ENCODE data around the gene ZBP1. TPM values are rescaled to one million over a fixed set of nuclear protein-coding genes. Genes with fewer than 3 reads are reported as not detected.

Gene ZBP1
- total and polyA plus RNA-seq, 5 donors, result 0.16 to 0.38 (median 0.23) TPM; not detected in 2

DNA sequence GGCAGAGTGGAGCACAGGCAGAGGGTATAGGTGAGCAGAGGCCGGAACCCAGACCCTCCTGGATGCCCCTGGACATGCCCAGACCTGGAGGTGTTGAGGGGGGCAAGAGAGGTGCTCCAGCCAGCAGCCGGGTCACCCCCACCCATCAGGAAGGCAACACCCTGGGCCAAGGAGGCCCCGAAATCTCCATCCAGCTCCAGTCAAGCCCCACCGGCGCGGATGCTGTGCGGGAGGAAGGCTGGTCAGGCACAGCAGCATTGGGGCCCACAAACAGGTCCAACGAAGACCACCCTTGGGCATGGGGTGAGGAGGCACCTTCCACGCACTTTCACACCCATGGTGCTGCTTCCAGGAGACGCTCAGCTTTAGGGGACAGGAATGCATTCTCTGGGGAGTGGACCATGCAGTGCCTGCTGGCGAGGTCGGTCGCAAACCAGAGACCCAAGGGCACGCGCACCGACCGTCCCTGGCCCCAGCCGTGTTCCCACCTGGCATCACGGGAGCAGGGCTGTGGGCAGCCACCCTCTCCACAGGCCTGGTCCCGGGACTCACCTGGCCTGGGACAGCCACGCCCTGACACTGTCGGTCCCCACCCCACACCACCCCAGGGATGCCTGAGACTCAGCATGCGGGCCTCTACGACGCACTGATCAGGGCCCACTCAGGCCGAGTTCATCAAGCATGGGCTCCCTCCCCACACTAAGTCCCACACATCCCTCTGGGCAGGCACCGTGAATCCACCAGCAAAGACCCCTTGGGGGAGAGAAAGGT lies 43.6 kb upstream of the ZBP1 start:
- H3K4me3 ChIP-seq (ENCODE audit: low read length), result no peak overlapping the region
- no peaks in the 10 kb centered on the region for H3K27me3 ChIP-seq (ENCODE audit: control insufficient read depth, insufficient read depth)
- intact Hi-C loops (cut with DNase I), result no loop called here
- peak in 1 of 2 donors; percentile 4 for ATAC-seq
- no peaks in the 10 kb centered on the region for H3K9me3 ChIP-seq (ENCODE audit: control insufficient read depth, low read length)
- H3K27ac ChIP-seq (ENCODE audit: low read length), result no peak overlapping the region
- no peaks in the 10 kb centered on the region for H3K4me1 ChIP-seq (ENCODE audit: control insufficient read depth, insufficient read depth, low read length)
- peak in 2 of 3 donors; percentile 13 to 50 for DNase-seq
- WGBS, result 94% methylated on average over 27 of the region's 27 CpGs

- intact Hi-C loops (cut with DNase I), result no loop called here
- 92% methylated on average over 9 of the region's 9 CpGs for WGBS
- Histone ChIP-seq H3K4me3 (ENCODE audit: low read length) (no peak overlapping the region), H3K27me3 (ENCODE audit: control insufficient read depth, insufficient read depth) (no peaks in the 10 kb centered on the region), H3K27ac (ENCODE audit: low read length) (no peak overlapping the region), H3K4me1 (ENCODE audit: control insufficient read depth, insufficient read depth, low read length) (no peaks in the 10 kb centered on the region), H3K9me3 (ENCODE audit: control insufficient read depth, low read length) (no peaks in the 10 kb centered on the region)
- ATAC-seq, result no peak
- DNase-seq, result peak in 2 of 3 donors; percentile 6 to 14
These were observed 43.0 kb upstream of the ZBP1 start for GRCh38 chr20:57663241-57663640.

- no peaks in the 10 kb centered on the region for H3K9me3 ChIP-seq (ENCODE audit: control insufficient read depth, low read length)
- DNase-seq (peak; percentile 8 to 48 (median 31)), ATAC-seq (no peak)
- H3K4me1 ChIP-seq (ENCODE audit: control insufficient read depth, insufficient read depth, low read length), result no peaks in the 10 kb centered on the region
- WGBS, result 79% methylated on average over 21 of the region's 21 CpGs
- no peak overlapping the region for H3K27ac ChIP-seq (ENCODE audit: low read length)
- intact Hi-C loops (cut with DNase I), result no loop called here
- no peaks in the 10 kb centered on the region for H3K27me3 ChIP-seq (ENCODE audit: control insufficient read depth, insufficient read depth)
- no peak overlapping the region for H3K4me3 ChIP-seq (ENCODE audit: low read length)
These were observed 42.4 kb upstream of the ZBP1 start for GRCh38 chr20:57662456-57663240.

- intact Hi-C loops (cut with DNase I), result no loop called here
- WGBS, result 90% methylated on average over 26 of the region's 26 CpGs
- Histone ChIP-seq H3K4me1 (ENCODE audit: control insufficient read depth, insufficient read depth, low read length) (no peaks in the 10 kb centered on the region), H3K4me3 (ENCODE audit: low read length) (no peak overlapping the region), H3K27me3 (ENCODE audit: control insufficient read depth, insufficient read depth) (no peaks in the 10 kb centered on the region), H3K27ac (ENCODE audit: low read length) (no peak overlapping the region), H3K9me3 (ENCODE audit: control insufficient read depth, low read length) (no peaks in the 10 kb centered on the region)
- DNase-seq, result peak in 1 of 3 donors; percentile 23
- ATAC-seq, result no peak
These were observed 41.7 kb upstream of the ZBP1 start for GRCh38 chr20:57661746-57662455.

GRCh38 chr20:57660922-57661745 lies 40.9 kb upstream of the ZBP1 start:
- intact Hi-C loops (cut with DNase I), result no loop called here
- H3K4me1 ChIP-seq (ENCODE audit: control insufficient read depth, insufficient read depth, low read length), result no peaks in the 10 kb centered on the region
- no peak overlapping the region for H3K27ac ChIP-seq (ENCODE audit: low read length)
- 79% methylated on average over 31 of the region's 31 CpGs for WGBS
- no peak overlapping the region for H3K4me3 ChIP-seq (ENCODE audit: low read length)
- H3K27me3 ChIP-seq (ENCODE audit: control insufficient read depth, insufficient read depth), result no peaks in the 10 kb centered on the region
- peak; percentile 18 to 64 (median 47) for DNase-seq
- ATAC-seq, result no peak
- H3K9me3 ChIP-seq (ENCODE audit: control insufficient read depth, low read length), result no peaks in the 10 kb centered on the region

DNA sequence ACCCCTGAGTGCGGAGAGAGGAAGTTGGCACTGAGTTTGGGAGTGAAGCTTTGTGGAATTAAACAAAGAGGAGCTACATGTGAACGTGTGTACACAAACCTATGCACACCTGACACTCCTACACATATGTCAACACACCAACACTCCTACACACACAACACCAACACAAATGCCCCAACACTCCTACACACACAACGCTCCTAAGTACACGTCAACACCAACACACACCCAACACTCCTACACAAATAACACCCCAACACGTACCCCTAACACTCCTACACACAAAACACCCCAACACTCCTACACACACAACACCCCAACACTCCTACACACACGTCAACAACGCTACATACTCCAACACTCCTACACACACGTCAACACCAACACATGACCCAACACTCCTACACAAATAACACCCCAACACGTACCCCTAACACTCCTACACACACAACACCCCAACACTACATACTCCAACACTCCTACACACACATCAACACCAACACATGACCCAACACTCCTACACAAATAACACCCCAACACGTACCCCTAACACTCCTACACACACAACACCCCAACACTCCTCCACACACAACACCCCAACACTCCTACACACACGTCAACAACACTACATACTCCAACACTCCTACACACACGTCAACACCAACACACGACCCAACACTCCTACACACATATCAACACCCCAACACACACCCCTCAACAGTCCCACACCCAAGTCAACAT lies 40.1 kb upstream of the ZBP1 start:
- Histone ChIP-seq H3K27ac (ENCODE audit: low read length) (no peak overlapping the region), H3K4me3 (ENCODE audit: low read length) (no peak overlapping the region), H3K27me3 (ENCODE audit: control insufficient read depth, insufficient read depth) (no peaks in the 10 kb centered on the region), H3K9me3 (ENCODE audit: control insufficient read depth, low read length) (no peaks in the 10 kb centered on the region), H3K4me1 (ENCODE audit: control insufficient read depth, insufficient read depth, low read length) (no peaks in the 10 kb centered on the region)
- no peak for DNase-seq
- ATAC-seq, result no peak
- intact Hi-C loops (cut with DNase I), result no loop called here
- WGBS, result 89% methylated on average over 13 of the region's 13 CpGs

DNA sequence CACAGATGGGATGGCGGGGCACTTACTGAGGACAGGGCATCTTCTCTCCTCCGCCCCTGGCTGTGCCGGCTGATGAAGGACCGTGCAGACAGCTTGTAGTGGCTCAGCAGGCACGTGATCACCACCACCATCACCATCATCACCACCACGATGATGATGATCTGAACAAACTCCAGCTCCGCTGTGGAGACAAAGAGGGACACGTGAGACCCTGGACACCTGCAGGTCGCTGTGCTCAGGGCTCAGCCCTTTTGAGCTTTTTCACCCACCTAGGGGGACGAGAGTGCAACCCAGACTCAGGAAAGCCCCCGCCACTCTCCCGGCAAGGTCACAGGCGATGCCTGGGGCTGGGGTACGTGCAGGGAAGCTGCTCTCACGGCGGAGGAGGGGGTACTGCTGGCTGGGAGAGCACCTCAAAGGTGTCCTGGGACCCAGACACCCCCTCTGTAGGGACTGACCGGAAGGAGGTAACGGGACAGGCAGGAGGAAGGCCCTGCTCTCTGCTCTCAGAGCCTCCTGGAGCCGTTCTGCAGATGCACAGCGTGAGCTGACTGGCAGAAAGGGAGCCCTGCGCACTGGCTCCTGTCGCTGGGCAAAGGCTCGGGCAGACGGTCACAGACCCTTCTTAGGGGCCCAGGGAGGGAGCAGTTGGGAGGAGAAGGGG lies 39.4 kb upstream of the ZBP1 start:
- ATAC-seq (no peak), DNase-seq (peak; percentile 8 to 37 (median 22))
- H3K4me3 ChIP-seq (ENCODE audit: low read length), result no peak overlapping the region
- H3K9me3 ChIP-seq (ENCODE audit: control insufficient read depth, low read length), result no peaks in the 10 kb centered on the region
- 88% methylated on average over 24 of the region's 24 CpGs for WGBS
- no peak overlapping the region for H3K27ac ChIP-seq (ENCODE audit: low read length)
- H3K4me1 ChIP-seq (ENCODE audit: control insufficient read depth, insufficient read depth, low read length), result no peaks in the 10 kb centered on the region
- H3K27me3 ChIP-seq (ENCODE audit: control insufficient read depth, insufficient read depth), result no peaks in the 10 kb centered on the region
- intact Hi-C loops (cut with DNase I), result loop anchor here in 2 of 4 donors (10.0 kb wide), 4 partner anchors 45 to 525 kb away; no protein-coding TSS in a partner anchor

GRCh38 chr20:57658833-57659516 lies 38.7 kb upstream of the ZBP1 start:
- Histone ChIP-seq H3K4me1 (ENCODE audit: control insufficient read depth, insufficient read depth, low read length) (no peaks in the 10 kb centered on the region), H3K9me3 (ENCODE audit: control insufficient read depth, low read length) (no peaks in the 10 kb centered on the region), H3K27ac (ENCODE audit: low read length) (no peak overlapping the region), H3K27me3 (ENCODE audit: control insufficient read depth, insufficient read depth) (no peaks in the 10 kb centered on the region), H3K4me3 (ENCODE audit: low read length) (no peak overlapping the region)
- DNase-seq, result peak in 2 of 3 donors; percentile 14 to 47
- WGBS, result 84% methylated on average over 25 of the region's 25 CpGs
- intact Hi-C loops (cut with DNase I), result loop anchor here in 2 of 4 donors (10.0 kb wide), 4 partner anchors 46 to 526 kb away; no protein-coding TSS in a partner anchor
- ATAC-seq, result no peak

DNA sequence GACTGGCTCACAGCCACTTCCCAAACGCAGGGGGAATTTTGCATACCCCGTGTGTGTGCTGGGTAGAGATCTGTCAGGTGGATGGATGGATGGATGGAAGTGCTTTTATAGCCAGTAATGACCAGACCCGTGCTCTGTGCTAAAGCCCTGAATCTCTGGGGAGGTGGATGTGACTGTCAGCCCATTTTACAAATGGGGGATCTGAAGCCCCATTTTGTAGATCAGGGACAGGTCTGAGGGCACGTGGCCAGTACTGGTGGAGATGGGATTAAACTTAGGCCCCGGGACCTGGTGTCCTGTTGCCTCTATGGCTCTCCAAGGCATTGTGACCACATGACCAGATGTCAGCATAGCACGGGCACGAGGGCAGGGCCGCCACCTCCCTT lies 38.2 kb upstream of the ZBP1 start:
- intact Hi-C loops (cut with DNase I), result loop anchor here in 2 of 4 donors (10.0 kb wide), 4 partner anchors 46 to 526 kb away; no protein-coding TSS in a partner anchor
- ATAC-seq (no peak), DNase-seq (no peak)
- H3K4me1 ChIP-seq (ENCODE audit: control insufficient read depth, insufficient read depth, low read length), result no peaks in the 10 kb centered on the region
- WGBS, result 84% methylated on average over 8 of the region's 8 CpGs
- no peaks in the 10 kb centered on the region for H3K9me3 ChIP-seq (ENCODE audit: control insufficient read depth, low read length)
- H3K27me3 ChIP-seq (ENCODE audit: control insufficient read depth, insufficient read depth), result no peaks in the 10 kb centered on the region
- H3K4me3 ChIP-seq (ENCODE audit: low read length), result no peak overlapping the region
- no peak overlapping the region for H3K27ac ChIP-seq (ENCODE audit: low read length)

All from right cardiac atrium (tissue), 5 donors.